COR-L47 (cell line): ENCODE measurements around the gene SYNGAP1.

Experiments used
- DNase-seq: peaks from one replicate; lab custom pipeline; 2025; lab: John Stamatoyannopoulos, UW

The SYNGAP1 gene

DNA sequence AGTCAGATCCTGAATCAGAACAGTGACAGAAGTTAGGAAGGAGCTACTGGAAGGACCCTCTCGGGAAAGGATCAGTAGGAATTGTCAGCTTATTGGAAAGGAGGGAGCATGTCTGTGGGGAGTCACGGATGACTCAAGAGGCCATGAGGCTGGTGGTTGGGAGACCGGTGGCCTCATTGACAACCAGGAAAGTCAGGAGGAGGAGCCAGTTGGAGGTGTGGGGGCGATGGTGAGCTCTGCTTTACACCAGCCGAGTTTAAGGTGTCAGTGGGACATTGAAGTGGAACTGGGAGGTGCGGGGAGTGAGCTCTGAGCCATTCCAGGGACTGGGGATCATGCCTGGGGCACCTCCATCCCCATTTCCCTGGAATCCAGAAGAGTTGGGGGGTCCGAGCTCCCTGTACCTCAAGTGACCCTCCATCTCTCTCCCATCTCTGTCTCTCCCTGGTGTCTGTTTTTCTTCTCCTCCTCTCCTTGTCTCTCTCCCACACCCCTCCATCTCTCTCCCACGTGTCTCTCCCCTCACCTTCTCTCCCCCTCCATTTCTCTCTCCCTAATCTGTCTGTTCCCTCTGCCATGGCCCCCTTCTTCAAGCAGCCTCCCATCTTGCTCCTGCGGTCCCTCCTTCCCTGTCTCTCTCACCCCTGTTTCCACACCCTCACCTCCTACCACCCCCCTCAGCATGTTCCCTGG lies 20.2 kb downstream of the SYNGAP1 start:
- DNase-seq = no peak

- DNase-seq = no peak
These were observed 20.9 kb downstream of the SYNGAP1 start for GRCh38 chr6:33440649-33441309.

GRCh38 chr6:33441457-33441856 lies 21.6 kb downstream of the SYNGAP1 start:
- no peak for DNase-seq

DNA sequence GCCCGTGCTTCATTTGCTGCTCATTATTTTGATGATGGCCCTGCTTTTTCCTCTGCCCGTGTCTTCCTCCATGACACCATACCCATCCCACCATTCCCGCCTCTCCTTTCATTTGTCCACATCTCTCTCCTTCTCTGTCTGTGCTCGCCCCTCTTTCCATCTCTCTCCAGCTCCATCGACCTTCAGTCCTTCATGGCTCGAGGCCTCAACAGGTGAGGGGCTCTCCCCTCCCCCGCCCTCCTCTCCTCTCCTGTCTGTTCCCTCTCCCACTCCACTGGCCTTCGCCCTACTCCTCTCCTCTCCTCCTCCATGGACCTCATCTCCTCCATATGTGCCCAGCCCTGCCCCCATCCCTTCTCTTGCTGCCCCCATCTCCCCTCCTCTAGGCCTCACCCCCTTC lies 22.4 kb downstream of the SYNGAP1 start:
- no peak for DNase-seq

GRCh38 chr6:33443025-33443424 lies 23.2 kb downstream of the SYNGAP1 start:
- DNase-seq = no peak

DNA sequence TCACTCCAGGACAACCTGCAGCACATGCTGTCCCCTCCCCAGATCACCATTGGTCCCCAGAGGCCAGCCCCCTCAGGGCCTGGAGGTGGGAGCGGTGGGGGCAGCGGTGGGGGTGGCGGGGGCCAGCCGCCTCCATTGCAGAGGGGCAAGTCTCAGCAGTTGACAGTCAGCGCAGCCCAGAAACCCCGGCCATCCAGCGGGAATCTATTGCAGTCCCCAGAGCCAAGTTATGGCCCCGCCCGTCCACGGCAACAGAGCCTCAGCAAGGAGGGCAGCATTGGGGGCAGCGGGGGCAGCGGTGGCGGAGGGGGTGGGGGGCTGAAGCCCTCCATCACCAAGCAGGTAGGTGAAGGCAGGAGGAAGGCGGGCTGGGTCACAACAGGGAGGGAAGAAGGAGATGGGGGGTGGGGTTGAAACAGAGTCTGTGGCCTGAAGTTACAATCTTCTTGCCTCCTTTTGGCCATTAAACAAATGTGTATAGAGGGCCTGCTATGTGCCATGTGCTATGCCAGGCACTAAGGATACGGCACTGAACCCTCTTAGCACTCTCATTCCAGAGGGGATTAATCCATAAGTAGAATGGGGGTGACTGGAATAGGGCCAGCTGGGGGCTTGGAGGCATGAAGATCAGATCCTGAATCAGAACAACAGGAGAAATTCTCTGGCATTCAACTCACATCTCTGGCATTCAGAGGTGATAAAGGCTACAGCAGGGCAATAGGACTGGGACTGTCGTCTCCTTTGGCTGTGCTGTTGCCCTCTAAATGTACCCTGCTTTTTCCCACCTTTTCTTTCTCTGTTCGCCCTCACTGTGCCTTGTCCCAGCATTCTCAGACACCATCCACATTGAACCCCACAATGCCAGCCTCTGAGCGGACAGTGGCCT lies 24.0 kb downstream of the SYNGAP1 start:
- no peak for DNase-seq

- DNase-seq = no peak
These were observed 25.3 kb downstream of the SYNGAP1 start for GRCh38 chr6:33445119-33445603.

DNA sequence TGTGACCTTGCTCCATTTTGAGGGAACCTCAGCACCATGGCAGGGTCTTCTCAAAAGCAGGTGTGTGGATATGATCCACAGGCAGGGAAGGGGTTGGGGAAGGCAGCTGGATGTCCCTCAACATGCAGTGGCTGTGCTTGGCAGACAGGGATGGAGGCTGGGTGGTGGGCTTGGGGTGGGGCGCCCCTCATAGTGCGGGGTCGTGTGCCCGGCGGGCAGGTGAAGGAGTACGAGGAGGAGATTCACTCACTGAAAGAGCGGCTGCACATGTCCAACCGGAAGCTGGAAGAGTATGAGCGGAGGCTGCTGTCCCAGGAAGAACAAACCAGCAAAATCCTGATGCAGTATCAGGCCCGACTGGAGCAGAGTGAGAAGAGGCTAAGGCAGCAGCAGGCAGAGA lies 26.5 kb downstream of the SYNGAP1 start:
- no peak for DNase-seq

- no peak for DNase-seq
These were observed 30.6 kb downstream of the SYNGAP1 start for GRCh38 chr6:33450434-33450833.

- no peak for DNase-seq
These were observed 31.7 kb downstream of the SYNGAP1 start for GRCh38 chr6:33451606-33452005.

- DNase-seq = no peak
These were observed 32.6 kb downstream of the SYNGAP1 start for GRCh38 chr6:33452496-33452895.

DNA sequence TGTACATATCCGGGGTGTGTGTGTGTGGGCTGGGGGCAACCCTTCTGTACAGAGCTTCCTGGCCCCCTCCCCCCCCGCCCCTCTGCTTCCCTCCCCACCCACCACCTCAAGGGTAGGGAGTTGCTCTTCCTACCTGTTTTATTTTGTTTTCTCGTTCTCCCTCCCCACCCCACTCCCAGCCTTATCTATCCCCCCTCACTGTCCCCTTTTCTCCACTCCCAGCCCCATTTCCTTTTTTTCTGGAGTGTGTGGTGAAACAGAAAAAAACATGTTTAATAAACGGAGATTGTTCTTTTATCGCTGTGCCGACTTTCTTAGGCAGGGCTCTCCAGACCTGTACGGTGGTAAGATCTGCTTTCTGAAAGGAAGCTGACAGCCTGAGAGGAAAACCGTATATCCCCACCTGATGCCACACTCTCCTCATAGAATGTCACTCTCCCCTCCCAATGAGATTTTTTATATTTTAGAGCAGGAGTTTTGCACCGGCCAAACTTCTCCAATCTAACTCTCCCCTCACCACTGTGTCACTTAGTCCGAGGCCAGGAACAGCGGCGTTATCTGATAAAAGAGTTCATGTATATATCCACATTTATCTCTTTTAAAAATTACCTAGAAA lies 33.6 kb downstream of the SYNGAP1 start:
- DNase-seq = no peak

GRCh38 chr6:33454009-33454946 lies 34.4 kb downstream of the SYNGAP1 start, which contains the start of gene ZBTB9:
ZBTB9 (plus strand) TSS chr6:33454576; CDS start chr6:33455101, 525 bp downstream.
- DNase-seq = peak; percentile 96

- DNase-seq = no peak
These were observed 35.2 kb downstream of the SYNGAP1 start for GRCh38 chr6:33455051-33455450.

DNA sequence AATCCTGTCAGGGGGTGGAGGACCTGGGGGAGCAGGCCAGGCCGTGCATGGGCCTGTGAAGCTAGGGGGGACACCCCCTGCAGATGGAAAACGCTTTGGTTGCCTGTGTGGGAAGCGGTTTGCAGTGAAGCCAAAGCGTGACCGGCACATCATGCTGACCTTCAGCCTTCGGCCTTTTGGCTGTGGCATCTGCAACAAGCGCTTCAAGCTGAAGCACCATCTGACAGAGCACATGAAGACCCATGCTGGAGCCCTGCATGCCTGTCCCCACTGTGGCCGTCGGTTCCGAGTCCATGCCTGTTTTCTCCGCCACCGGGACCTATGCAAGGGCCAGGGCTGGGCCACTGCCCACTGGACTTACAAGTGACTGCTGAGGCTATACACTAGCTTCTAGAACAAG lies 36.3 kb downstream of the SYNGAP1 start:
- DNase-seq = no peak

DNA sequence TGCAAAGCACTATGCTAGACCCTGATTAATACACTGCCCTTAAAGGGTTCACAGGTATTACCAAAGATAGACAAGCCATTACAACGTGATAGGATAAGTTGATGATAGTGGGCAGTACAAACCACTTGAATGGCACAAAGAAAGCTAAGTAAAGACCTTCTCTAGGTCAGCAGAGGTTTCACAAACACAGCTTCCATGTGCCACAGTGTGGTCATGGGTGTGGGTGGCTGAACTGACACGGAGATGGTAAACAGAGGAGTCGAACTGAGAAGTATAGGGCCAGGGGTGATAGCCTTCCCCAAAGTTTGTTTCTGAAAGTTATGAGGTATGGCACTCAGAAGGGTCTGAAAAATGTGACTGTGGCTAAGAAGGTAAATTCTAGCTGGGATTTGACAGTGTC lies 38.8 kb downstream of the SYNGAP1 start:
- DNase-seq = no peak

DNA sequence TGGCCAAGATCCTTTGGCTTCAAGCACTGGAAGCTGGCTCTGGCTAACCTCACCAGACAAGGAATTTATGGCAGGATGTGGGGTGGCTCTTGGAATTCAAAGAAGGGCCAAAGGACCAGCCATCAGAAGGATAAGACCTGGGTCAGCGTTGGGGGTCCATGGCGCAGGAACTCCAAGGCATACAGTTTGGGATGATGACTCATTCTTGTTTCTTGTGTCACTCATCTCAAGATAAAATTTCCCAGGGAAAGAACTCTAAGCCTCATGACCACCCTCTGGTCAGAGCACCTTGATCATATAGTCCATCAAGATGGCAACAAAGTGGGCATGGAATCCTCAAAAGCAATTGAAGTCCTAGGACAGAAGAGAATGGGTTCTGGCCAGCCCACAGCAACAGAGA lies 39.4 kb downstream of the SYNGAP1 start:
- DNase-seq = no peak

- DNase-seq = no peak
These were observed 46.3 kb downstream of the SYNGAP1 start for GRCh38 chr6:33466075-33466735.

DNA sequence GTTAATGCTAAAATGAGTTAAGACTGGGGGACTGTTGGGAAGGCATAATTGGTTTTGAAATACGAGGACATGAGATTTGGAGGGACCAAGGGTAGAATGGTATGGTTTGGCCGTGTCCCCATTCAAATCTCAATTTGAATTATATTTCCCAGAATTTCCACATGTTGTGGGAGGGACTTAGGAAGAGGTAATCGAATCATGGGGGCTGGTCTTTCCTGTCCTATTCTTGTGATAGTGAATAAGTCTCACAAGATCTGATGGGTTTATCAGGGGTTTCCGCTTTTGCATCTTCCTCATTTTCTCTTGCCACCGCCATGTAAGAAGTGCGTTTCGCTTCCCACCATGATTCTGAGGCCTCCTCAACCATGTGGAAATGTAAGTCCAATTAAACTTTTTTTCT lies 47.2 kb downstream of the SYNGAP1 start:
- no peak for DNase-seq

DNA sequence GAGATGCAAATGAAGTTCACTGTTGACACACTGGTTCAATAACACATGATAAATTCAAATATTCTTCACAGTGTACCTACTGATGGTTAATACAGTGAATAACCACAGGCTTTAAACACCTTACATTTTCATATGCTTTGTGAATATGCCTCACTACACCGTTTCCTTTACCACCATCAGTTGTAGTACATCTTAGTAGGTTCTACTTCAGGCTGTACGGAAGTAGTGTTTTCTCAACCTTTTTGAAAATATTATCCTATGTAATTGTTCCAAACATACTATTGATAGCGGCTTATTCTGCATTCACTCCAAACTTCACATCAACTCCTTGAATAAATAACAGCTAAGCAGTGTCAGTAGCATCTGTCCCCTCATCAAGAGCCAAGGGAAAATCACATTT lies 49.8 kb downstream of the SYNGAP1 start:
- no peak for DNase-seq
